NCI-H82 (cell line): ENCODE data around the gene STARD3NL.
"Not testable (repeated sequence)": the region's sequence is repeated elsewhere in the genome, so short reads cannot be mapped to it uniquely, and the experiment has no call there.

Source experiments
- DNase-seq: peaks from one replicate; lab custom pipeline; 2025; lab: John Stamatoyannopoulos, UW

Gene STARD3NL

GRCh38 chr7:38269704-38270346 is 91.8 kb downstream of the STARD3NL start:
- DNase-seq, result not testable (repeated sequence)

GRCh38 chr7:38270405-38270804 is 92.4 kb downstream of the STARD3NL start:
- DNase-seq, result not testable (repeated sequence)

GRCh38 chr7:38273286-38273995 is 95.4 kb downstream of the STARD3NL start, which contains the start of gene TARP:
Gene TARP, minus strand, starts transcription at chr7:38273636.
- peak; percentile 17 for DNase-seq

GRCh38 chr7:38274486-38274885 is 96.4 kb downstream of the STARD3NL start:
- no peak for DNase-seq

DNA sequence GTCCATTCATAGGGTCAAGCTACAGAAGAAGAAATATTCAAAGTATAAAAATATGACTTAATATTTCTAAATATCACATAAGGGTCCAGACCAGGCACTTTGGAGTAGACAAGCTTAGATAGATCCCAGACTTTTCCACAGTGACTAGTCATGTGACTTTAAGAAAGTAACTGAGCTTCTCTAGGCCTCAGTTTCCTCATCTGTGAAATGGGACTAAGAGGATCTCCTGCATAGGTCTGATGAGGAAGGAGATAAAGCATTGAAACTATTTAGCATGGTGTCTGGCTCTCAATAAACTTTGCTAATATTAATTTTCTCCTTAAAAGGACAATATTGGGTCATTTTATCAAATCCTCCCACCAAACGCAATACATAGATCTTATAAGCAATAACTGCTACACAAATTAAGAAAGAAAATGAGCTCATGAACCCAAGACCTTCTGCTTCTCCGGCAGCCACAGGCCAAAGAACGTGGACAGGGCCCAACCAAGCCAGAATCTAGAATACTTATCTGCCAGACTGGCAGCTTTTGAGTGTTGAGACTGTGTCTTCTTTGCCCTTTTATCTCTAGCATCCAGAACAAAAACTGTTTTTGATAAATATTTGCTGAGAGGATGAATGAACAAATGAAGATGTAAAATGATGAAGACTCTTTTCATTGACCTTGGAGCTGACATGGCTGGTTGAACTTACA is 97.0 kb downstream of the STARD3NL start:
- no peak for DNase-seq

- no peak for DNase-seq
Measured at GRCh38 chr7:38276096-38276877, 98.2 kb downstream of the STARD3NL start.

GRCh38 chr7:38280000-38280399 is 102.0 kb downstream of the STARD3NL start:
- DNase-seq, result no peak
